CD4-positive, alpha-beta T cell (primary cell): ENCODE results near the gene LINGO1. TPM values are rescaled to one million over a fixed set of nuclear protein-coding genes. Genes with fewer than 3 reads are reported as not detected.

Experiments used
- ATAC-seq: fragments of 200-7000 bp; cut with Tn5 transposase; one replicate; pipeline ENCODE4 v1.10.0; 2022; ENCODE audit warnings: mild to moderate bottlenecking; ENCODE audit not compliant: poor library complexity
- CTCF ChIA-PET: fragments of 350-600 bp; sonication (Branson Sonifier 250); formaldehyde crosslinking; loops from one replicate; lab custom pipeline; 2021; ENCODE audit warnings: antibody characterized with exemption, inconsistent platforms; lab: Charles Lee
- POLR2A ChIA-PET: fragments of 350-600 bp; sonication (Branson Sonifier 250); formaldehyde crosslinking; loops from one replicate; lab custom pipeline; 2021; ENCODE audit warnings: antibody characterized with exemption, inconsistent platforms; lab: Charles Lee
- DNase-seq, 14 experiments: peaks; one replicate each; pipeline ENCODE4 v3.0.0-alpha.2; 2013 to 2020; ENCODE audit warnings: mixed read lengths in 2 of 14
- H3K27ac ChIP-seq, 2 donors: one replicate each; pipeline versions ENCODE4 v1.5.1 to v1.7.0; 2013; ENCODE audit warnings: low read length in 2 of 2, low read depth in 1 of 2, mild to moderate bottlenecking in 1 of 2
- H3K27me3 ChIP-seq, 2 experiments: 1 replicate in 1 of 2; 2 replicates in 1 of 2; pipeline versions ENCODE4 v1.6.1 to v1.7.0; 2013; ENCODE audit warnings: low read length in 2 of 2, control low read depth in 1 of 2, mild to moderate bottlenecking in 1 of 2, moderate library complexity in 1 of 2; ENCODE audit not compliant: insufficient read depth in 2 of 2, control insufficient read depth in 1 of 2
- H3K36me3 ChIP-seq: one replicate; pipeline ENCODE4 v1.6.1; 2013; ENCODE audit warnings: low read length, control low read depth; ENCODE audit not compliant: insufficient read depth
- H3K4me1 ChIP-seq: one replicate; pipeline ENCODE4 v1.6.1; 2013; ENCODE audit warnings: low read length, control low read depth; ENCODE audit not compliant: insufficient read depth
- H3K4me3 ChIP-seq: one replicate; pipeline ENCODE4 v1.5.1; 2013; ENCODE audit warnings: mild to moderate bottlenecking, low read length, moderate library complexity
- H3K9me3 ChIP-seq, 2 experiments: 1 replicate in 1 of 2; 2 replicates in 1 of 2; pipeline versions ENCODE4 v1.6.1 to v1.7.0; 2013; ENCODE audit warnings: low read length in 2 of 2, mild to moderate bottlenecking in 2 of 2, control low read depth in 1 of 2, moderate library complexity in 1 of 2; ENCODE audit not compliant: control insufficient read depth in 1 of 2, insufficient read depth in 1 of 2
- H3K27ac Mint-ChIP-seq: one replicate; pipeline ENCODE4 v1.8.0; 2020; ENCODE audit warnings: mixed read lengths
- H3K27me3 Mint-ChIP-seq: one replicate; pipeline ENCODE4 v1.8.0; 2021; ENCODE audit warnings: mixed read lengths
- H3K36me3 Mint-ChIP-seq: one replicate; pipeline ENCODE4 v1.8.0; 2021; ENCODE audit warnings: low read depth, mixed read lengths
- H3K4me1 Mint-ChIP-seq: one replicate; pipeline ENCODE4 v1.8.0; 2021; ENCODE audit warnings: low read depth, mixed read lengths
- H3K4me3 Mint-ChIP-seq: one replicate; pipeline ENCODE4 v1.8.0; 2020; ENCODE audit warnings: mild to moderate bottlenecking, mixed read lengths
- H3K9me3 Mint-ChIP-seq: one replicate; pipeline ENCODE4 v1.8.0; 2020; ENCODE audit warnings: mixed read lengths
- intact Hi-C, 2 experiments: fragments of 100-400 bp; cut with DNase I in 1 of 2; cut with micrococcal nuclease in 1 of 2; formaldehyde crosslinking; loops; one replicate each; pipeline versions ENCODE4 v1.15.1 to v1.9.0; 2023 to 2025; cut with DNase I, micrococcal nuclease
- total RNA-seq, 174 experiments: library from RNA in 2 of 174; stranded (reverse) in 2 of 174; gene quantifications; one replicate each; pipeline ENCODE4 v1.2.3 and lab custom pipeline; 2021 to 2026
- TF ChIP-seq, protein P1 (sequence below): fragments of 200-600 bp; IDR thresholded peaks from one replicate; pipeline ENCODE4 v1.8.0; 2022; ENCODE audit warnings: antibody characterized with exemption, mild to moderate bottlenecking

LINGO1 gene
- total RNA-seq, 2 experiments from 2014 or later: not detected

DNA sequence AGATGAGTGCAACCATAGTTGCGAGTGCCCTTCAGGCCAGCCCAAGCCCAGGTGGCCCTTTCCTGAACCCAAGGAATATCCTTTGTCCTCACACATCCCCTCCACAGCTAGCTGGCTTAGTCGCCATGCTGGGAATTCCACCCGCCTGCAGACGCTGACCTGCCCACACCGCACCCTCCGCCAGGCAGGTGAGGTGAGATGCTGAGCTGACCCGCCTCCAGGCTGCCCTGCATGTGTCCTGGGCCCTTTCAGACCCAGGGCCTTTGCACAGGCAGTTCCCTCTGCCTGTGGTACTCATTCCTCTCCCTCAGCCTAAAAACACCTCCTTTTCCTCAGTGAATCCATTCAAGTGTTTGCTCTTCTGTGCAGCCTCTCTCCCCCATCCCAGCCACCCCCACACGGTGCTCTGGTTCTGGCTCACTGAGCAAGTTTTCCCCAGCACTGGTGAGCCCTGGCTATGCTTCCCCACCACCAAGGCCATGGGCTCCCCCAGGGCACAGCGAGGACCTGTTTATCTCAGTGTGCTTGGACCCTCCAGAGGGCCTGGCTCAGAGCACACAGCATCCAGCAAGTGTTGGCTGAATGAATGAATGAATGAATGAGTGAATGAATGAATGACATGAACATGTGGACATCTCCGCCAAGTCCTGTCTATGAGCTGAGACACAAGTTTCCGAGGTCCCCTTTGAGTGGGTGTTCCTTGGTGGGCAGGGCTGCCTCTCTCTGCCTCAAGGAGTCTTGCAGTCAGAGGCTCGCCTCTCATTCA, 33.0 kb upstream of the LINGO1 start:
- Histone ChIP-seq H3K9me3 (no peaks in the 10 kb centered on the region), H3K4me3 (no peak overlapping the region), H3K4me1 (no peaks in the 10 kb centered on the region), H3K27me3 (peaks cover 4 to 5% of the 10 kb centered on the region in 2 experiments), H3K27ac (no peak overlapping the region), H3K36me3 (no peaks in the 10 kb centered on the region)
- Mint-ChIP-seq H3K36me3 (no peaks in the 10 kb centered on the region), H3K4me1 (no peaks in the 10 kb centered on the region), H3K4me3 (no peak overlapping the region), H3K27ac (no peak overlapping the region), H3K27me3 (peaks cover 44% of the 10 kb centered on the region), H3K9me3 (no peaks in the 10 kb centered on the region)
- TF ChIP-seq, protein P1, sequence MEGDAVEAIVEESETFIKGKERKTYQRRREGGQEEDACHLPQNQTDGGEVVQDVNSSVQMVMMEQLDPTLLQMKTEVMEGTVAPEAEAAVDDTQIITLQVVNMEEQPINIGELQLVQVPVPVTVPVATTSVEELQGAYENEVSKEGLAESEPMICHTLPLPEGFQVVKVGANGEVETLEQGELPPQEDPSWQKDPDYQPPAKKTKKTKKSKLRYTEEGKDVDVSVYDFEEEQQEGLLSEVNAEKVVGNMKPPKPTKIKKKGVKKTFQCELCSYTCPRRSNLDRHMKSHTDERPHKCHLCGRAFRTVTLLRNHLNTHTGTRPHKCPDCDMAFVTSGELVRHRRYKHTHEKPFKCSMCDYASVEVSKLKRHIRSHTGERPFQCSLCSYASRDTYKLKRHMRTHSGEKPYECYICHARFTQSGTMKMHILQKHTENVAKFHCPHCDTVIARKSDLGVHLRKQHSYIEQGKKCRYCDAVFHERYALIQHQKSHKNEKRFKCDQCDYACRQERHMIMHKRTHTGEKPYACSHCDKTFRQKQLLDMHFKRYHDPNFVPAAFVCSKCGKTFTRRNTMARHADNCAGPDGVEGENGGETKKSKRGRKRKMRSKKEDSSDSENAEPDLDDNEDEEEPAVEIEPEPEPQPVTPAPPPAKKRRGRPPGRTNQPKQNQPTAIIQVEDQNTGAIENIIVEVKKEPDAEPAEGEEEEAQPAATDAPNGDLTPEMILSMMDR: no peak
- intact Hi-C loops: no loop called here
- ATAC-seq (no peak), DNase-seq (no peak)
- CTCF ChIA-PET: no interaction called here
- POLR2A ChIA-PET: no interaction called here

DNA sequence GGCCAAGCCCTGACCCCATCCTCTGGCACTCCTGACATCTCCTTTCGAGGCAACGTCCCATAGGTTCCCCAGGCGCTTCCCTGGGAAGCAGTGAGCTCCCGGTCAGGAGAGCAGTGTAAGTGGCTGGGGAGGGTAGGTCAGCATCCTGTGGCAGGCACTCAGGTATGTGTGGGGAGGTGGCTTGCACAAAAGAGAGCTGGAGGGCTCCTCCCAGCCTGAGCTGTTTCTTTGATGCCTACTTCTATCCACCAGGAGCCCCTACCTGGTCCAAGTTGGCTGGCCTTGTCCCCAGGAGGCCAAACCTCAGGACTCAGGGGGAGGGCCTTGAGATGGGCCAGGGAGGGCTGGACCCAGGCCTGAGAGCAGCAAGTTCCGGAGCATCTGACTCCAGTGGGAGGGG, 31.7 kb upstream of the LINGO1 start:
- DNase-seq: no peak
- Histone ChIP-seq H3K27ac (no peak overlapping the region), H3K27me3 (peaks cover 4 to 5% of the 10 kb centered on the region in 2 experiments), H3K36me3 (no peaks in the 10 kb centered on the region), H3K4me3 (no peak overlapping the region), H3K4me1 (no peaks in the 10 kb centered on the region), H3K9me3 (no peaks in the 10 kb centered on the region)
- ChIA-PET POLR2A (no interaction called here), CTCF (no interaction called here)
- no peaks in the 10 kb centered on the region for H3K36me3 Mint-ChIP-seq
- intact Hi-C loops: no loop called here
- TF ChIP-seq, protein P1: no peak
- no peak overlapping the region for H3K4me3 Mint-ChIP-seq
- no peak overlapping the region for H3K27ac Mint-ChIP-seq
- no peak for ATAC-seq
- no peaks in the 10 kb centered on the region for H3K4me1 Mint-ChIP-seq
- H3K9me3 Mint-ChIP-seq: no peaks in the 10 kb centered on the region
- H3K27me3 Mint-ChIP-seq: peaks cover 43% of the 10 kb centered on the region

DNA sequence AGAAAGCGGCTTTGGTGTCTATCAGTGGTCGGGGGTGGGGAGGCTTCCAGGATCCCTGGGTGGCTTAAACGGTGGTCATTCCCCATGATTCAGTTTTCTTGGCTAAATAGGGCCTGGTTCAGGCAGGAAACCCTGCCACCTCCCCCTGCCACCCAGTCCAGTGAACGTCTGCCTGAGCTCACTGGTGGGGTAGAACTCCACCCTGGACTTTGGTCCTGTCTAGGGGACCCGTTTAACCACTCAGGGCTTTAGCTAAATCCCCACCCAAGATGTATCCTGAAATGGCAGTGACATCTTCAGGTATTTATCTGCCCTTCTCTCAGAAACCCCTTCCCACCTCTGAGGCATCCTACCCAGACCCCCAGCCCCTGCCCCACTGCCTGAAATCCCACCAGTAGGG, 30.5 kb upstream of the LINGO1 start:
- no peak for ATAC-seq
- Histone ChIP-seq H3K9me3 (no peaks in the 10 kb centered on the region), H3K27me3 (peaks cover 3 to 4% of the 10 kb centered on the region in 2 experiments), H3K4me1 (no peaks in the 10 kb centered on the region), H3K36me3 (no peaks in the 10 kb centered on the region), H3K27ac (no peak overlapping the region), H3K4me3 (no peak overlapping the region)
- intact Hi-C loops: no loop called here
- Mint-ChIP-seq H3K4me1 (no peaks in the 10 kb centered on the region), H3K4me3 (no peak overlapping the region), H3K9me3 (no peaks in the 10 kb centered on the region), H3K27ac (no peak overlapping the region), H3K36me3 (no peaks in the 10 kb centered on the region), H3K27me3 (peaks cover 45% of the 10 kb centered on the region)
- CTCF ChIA-PET: no interaction called here
- DNase-seq: no peak
- TF ChIP-seq, protein P1: no peak
- POLR2A ChIA-PET: no interaction called here
